HTERT RPE-1 (cell line): ENCODE data around the gene TXNDC12.

Experiments used
- in situ Hi-C: fragments of 300-500 bp; cut with MboI; formaldehyde crosslinking; loops from 4 replicates; pipeline ENCODE4 v1.14.3; 2020; ENCODE audit warnings: low sequenced_read_pairs

TXNDC12 gene

DNA sequence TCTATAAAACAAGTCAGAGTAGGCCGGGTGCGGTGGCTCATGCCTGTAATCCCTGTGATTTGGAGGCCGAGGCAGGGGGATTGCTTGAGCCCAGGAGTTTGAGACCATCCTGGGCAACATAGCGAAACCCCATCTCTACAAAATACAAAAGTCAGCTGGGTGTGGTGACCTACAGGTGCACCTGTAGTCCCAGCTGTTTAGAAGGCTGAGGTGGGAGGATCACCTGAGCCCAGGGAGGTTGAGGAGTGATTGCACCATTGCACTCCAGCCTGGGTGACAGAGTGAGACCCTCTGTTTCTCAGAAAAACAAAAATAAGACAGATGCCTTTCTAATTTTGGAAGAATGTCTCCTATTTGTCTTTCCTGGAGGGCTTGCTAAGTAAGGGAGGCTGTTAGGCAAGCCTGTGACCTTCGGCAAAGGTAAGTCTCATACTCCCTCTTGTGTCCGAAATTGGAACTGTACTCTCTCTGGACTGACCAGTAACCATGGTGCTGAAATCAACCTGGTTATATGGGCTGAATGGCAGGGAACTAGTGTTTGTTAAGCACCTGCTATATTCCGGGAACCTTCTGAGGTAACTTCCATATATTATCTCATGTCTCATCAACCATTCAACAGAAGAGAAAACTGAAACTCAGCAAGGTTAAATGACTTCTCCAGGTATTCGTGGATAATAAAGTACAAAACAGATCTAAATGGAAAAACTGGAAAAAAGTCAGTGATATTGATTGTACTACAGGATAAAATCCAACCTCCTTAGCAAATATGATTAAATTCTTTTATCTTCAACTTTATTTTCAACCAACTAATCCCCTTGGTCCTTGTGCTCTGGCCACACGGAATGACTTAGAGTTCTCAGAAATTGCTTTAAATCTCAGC is 52.7 kb downstream of the TXNDC12 start:
- in situ Hi-C loops = no loop called here

DNA sequence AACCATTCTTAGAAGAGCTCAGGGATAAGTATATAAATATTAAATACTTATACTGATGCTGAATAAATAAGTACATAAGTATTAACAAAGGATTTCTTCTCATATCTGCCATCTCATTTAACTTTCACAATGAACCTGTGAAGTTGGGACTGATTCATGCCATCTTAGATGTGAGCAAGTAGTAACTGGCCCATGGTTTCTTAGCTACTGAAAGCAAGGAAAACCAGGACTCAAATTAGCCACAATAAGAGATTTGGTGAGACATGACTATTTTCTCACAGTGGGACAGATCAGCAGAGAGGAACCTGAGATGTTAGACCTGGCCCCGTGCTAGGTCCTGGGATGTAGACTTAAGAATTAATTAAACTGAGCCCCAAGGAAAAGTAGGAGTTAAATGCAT is 56.3 kb downstream of the TXNDC12 start:
- in situ Hi-C loops = no loop called here

DNA sequence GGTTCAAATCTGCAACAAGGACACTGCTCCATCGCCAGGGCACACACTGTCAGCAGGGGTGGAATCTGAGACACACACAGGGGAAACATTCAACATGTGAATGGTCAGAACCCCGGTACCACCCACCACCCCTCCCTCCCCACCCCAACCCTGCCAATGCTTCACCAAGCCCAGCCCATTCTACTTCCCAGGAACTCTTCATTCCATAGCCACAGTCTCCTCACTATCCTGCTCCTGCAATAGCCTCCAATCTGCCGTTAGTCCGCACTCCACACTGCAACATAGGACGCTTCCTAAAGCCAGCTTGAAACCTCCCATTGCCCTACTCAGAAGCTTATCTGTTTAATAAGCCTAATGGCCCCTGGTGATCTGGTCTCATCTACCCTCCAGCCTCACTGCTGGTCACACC is 57.0 kb downstream of the TXNDC12 start:
- in situ Hi-C loops = no loop called here

DNA sequence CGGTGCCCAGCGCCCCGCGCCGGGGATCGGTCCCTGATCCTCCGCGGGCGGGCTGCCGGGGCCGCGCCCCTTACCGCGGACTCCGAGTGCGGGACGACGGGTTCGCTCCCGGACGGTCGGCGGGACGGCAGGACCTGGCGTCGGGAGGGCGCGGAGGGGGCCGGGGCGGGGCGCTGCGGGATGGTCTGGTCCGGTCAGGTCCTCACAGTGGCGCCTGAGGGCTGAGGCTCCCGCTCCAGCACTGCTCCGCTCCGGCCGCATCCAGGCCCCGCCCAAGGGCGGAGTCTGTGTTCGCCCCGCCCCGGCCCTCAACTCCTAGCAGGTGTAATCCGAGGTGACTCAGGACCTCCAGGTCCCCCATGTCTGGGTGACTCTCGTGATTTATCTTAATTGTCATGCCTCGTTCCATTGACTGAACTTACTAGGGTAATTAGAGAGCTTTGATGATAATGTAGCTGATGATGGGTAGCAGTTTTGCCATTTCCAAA is 64.5 kb downstream of the TXNDC12 start, which contains the start of gene RAB3B:
Gene RAB3B, minus strand, starts transcription at position 223 of the 488 bp plus-strand sequence. CDS start 13,583 bp downstream, outside the sequence.
- in situ Hi-C loops = no loop called here

DNA sequence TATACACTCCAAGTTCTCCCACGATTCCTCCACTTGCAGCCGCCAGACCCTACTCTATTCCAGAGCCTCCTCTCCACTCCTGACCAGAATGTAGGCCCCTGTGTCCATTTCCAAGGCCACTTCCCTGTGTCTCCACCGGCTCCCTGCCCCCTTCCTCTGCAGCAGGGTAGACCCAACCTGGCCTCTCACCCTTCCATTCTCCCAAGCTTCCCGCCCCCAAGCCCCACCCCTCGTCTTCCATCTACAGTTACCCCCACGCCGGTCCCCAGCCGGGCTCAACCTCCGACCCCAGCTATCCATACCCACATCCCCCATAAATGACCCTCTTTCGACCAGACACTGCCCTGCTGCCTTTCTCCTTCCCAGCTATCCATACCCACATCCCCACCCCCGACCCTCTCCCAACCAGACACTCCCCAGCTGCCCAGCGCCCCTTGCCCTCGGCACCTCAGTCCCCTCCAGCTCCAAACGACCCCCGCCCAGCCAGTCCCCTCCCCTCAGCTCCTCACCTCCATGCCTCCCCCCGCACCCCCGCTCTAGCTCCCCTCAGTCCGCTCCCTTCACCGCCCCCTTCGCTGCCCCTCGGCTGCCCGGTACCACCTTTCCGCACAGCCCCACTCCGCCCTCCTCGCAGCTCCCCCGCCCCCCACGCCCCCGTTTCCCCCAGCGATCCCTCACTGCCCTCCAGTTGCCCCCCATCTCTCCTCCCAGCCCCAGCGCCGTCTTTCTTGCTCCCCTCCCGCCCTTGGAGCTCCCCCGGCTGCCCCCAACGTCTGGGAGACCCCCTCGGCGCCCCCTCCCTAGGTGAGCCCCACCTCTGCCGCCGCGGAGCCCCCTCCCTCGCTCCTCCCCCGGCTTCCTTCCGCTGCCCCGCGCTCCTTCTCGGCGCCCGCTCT is 65.2 kb downstream of the TXNDC12 start:
- in situ Hi-C loops = no loop called here

DNA sequence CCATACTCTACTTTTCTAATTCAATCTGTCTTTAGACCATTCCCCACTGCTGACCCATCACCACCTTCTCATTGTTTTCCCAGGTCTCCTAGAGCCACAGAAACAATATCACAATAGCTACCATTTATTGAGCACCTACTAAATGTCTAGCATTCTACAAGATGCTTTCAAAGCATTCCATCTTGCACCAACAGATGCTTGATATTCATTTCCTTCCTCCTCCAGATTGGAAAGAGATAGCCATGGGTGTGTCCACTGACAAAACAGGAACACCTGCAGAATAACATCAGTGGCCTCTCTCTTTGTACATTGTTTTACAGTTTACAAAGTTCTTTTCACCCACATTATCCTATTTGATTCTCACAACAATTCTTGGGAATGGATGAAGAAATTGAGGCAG is 66.7 kb downstream of the TXNDC12 start:
- in situ Hi-C loops = no loop called here

DNA sequence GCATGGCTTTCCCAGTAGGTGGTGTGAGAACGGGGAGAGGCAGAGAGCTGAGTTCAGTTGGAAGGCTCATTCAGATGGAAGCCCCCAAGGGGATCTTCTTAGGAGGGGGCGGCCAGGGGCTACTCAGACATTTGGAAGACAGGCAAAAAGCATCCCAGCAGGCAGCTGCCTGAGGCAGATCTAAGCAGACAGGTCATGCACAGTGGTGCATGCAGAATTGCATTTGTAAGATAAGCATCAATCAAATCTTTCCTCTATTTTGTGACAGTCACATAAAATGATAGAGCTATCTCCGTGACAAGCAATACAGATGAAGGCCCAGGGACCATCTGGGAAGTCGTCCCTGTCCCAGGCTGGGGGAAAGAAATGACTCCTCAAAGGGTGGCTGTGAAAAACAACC is 68.3 kb downstream of the TXNDC12 start:
- in situ Hi-C loops = no loop called here

DNA sequence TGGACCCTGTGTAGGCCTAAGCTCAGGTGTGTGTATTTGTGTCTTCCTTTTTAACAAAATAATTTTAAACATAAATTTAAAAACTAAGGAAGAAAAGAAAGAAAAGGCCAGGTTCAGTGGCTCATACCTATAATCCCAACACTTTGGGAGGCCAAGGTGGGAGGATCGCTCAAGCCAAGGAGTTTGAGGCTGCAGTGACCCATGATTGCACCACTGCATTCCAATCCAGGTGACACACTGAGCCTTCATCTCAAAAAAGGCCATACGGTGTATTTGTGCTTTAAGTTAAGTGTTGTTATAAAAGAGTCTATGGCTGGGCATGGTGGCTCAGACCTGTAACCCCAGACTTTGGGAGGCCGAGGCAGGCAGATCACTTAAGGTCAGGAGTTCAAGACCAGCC is 72.8 kb downstream of the TXNDC12 start:
- in situ Hi-C loops = no loop called here

DNA sequence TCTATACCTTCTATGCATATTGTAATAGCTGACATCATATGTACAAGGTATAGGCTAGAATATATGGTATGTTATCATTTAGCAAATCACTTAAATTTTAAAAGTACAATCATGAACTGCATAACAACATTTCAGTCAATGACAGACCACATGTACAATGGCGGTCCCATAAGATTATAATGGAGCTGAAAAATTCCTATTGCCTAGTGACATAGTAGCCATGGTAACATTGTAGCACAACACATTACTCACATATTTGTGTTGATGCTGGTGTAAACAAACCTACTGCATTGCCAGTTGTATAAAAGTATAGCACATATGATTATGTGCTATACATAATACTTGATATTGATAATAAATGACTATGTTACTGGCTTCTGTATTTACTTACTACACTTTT is 73.4 kb downstream of the TXNDC12 start:
- in situ Hi-C loops = no loop called here

DNA sequence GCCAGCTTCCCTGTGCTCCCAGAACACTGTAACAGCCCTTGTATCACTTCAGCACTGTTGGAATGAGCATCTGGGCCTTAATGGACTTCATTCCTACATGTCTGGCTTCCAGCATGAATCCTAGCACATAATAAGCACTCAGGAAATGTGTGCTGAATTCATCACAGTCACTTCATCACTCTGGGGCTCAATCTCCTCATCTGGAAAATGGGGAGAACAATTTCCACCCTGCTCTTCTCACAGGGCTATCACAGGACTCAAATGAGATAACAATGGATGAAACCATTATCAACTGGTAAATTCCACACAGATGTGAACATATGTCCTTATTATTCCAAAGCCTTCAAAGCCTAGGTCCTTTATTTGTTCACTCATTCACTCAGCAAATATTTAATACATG is 76.9 kb downstream of the TXNDC12 start:
- in situ Hi-C loops = no loop called here

DNA sequence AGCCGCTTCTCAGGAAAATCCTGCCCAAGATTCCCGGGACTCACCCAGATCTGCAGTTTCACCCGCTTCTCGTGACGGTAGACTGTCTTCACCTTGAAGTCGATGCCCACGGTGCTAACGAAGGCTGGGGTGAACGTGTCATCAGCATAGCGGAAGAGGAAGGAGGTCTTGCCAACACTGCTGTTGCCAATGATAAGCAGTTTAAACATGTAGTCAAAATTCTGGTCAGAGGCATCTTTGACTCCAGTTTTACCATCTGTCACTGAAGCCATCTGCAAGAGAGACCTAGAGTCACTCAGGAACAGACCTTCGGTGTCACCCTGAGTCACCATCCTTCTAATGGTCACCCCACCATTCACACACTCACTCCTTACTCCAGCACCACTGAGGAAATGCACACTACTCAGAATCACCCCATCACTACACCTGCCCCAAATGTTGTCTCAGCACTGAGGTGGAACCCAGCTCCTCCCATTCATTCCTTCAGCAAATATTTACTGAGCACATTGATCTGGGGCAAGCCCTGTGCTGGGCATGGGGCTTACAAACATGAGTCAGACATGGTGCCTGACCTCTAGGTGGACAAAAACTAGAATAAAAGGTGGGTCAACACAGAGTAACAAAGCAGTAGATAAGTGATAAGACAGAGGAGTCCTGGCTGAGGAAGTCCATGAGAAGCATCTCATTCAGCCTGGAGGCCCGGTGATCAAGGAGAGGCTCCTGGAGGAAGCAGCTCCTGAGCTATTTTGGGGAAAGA is 78.0 kb downstream of the TXNDC12 start:
- in situ Hi-C loops = no loop called here

DNA sequence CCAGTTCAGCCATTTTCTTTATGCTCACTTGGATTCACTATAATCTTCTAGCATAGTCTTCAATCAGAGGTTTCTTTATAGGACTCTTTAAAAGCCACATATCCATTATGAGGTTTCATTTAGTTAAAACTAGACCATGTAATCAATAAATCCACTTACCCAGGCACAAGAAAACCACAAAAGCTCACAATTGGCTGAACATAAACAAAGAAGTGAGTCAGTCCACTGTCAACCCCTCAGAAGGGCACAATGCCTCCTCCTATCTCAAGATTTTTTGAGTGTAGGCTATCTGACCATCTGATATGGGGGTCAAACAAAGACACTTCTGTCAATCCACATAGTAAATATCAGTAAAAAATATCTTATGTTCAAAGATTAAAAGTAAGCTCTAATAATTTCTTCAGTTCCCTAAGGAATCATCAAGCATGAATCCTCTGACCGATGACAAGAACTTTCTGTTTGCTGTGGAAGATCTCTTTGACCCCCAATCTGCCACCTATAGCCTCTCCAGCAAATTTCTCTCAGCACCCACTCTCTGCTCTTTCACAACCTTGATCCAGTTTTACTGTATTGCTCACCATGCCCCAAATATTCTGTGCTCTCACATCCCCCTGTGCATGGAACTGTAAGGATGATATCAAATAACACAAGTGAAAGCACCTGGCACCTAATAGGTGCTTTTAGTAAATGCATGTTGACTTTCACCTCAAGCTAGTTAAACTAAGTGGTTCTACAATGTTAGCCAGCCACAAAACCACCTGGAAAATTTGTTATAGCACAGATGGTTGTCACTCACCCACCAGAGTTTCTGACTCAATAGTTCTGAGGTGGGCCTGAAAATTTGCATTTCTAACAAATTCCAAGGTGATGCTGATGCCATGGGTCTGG is 81.2 kb downstream of the TXNDC12 start:
- in situ Hi-C loops = no loop called here
